ENCODE data around the gene NUDT21.

The NUDT21 gene

DNA sequence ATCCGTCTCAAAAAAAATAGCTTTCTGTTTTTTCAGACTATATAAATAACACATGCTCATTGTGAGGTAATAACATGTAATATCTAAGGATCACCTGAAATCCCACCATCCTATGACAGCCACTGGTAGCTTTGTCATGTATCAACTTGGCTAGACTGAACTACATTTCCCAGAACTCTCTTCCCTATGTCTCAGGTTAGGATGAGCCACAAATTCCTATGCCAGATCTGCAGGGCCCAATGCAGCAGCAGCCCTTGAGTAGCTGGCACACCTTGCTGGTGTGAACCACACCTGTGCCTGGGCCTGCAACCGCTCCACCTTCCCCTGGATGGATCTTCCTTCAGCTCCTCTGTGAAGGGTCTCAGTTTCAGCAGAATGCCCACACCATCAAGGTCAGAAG, 28.3 kb upstream of the NUDT21 start:
- H3K4me3 ChIP-seq (ENCODE audit: low read length): no peak overlapping the region
- no peaks in the 10 kb centered on the region; the same call in 1 of the 2 replicates for H3K36me3 ChIP-seq (ENCODE audit: control insufficient read depth, insufficient read depth, low read length)
- no peaks in the 10 kb centered on the region for H3K27me3 ChIP-seq (ENCODE audit: control insufficient read depth, insufficient read depth, low read length)

DNA sequence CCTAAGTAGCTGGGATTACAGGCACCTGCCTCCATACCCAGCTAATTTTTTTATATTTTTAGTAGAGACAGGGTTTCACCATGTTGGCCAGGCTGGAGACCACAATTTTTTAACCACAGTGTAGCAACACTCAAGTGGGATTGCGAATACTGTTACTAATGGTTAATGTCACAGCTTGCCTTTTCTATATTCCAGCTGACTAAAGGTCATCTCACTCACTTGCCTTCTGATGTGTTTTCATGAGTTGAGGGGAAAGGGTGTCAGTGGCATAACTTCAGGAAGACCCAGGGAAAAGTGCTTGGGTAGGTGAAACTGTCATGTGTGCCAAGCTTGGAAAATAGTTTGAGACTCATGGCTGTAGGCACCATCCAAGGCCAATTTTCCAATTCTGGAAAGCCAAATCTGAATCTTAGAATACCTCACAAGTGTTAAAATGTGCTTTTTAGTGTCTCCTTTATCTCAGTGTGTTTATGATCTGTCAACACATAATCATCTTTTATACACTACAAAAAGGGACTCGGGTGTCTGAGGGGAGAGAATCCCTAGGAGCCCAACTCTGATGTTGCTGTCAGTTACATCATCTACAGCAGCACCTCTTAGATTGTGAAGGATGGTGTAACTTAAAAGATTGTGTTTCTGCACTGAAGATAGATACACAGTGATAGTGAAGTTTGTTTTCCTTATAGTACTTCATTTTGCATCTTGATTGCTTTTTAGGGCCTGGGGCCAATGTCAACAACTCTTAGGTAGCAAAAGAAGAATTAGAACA, 27.3 kb upstream of the NUDT21 start:
- H3K27ac ChIP-seq (ENCODE audit: low read length): no peak overlapping the region
- H3K9me3 ChIP-seq (ENCODE audit: control insufficient read depth, insufficient read depth, low read length): no peaks in the 10 kb centered on the region
- no peaks in the 10 kb centered on the region; the same call in 1 of the 2 replicates for H3K36me3 ChIP-seq (ENCODE audit: control insufficient read depth, insufficient read depth, low read length)
- no peak for DNase-seq (ENCODE audit: low read depth, low spot score)
- H3K27me3 ChIP-seq (ENCODE audit: control insufficient read depth, insufficient read depth, low read length): no peaks in the 10 kb centered on the region
- WGBS (ENCODE audit: insufficient coverage, insufficient read length): no CpG with 5 or more reads among the region's 2 CpGs
- H3K4me3 ChIP-seq (ENCODE audit: low read length): no peak overlapping the region
- H3K4me1 ChIP-seq (ENCODE audit: control insufficient read depth, insufficient read depth, low read length): no peaks in the 10 kb centered on the region

More for the DNA sequence above, 28.3 kb upstream of the NUDT21 start:
- no peaks in the 10 kb centered on the region for H3K9me3 ChIP-seq (ENCODE audit: control insufficient read depth, insufficient read depth, low read length)
- H3K27ac ChIP-seq (ENCODE audit: low read length): no peak overlapping the region
- no peaks in the 10 kb centered on the region for H3K4me1 ChIP-seq (ENCODE audit: control insufficient read depth, insufficient read depth, low read length)
- no peak for DNase-seq (ENCODE audit: low read depth, low spot score)
- WGBS (ENCODE audit: insufficient coverage, insufficient read length): no CpG with 5 or more reads among the region's 2 CpGs

DNA sequence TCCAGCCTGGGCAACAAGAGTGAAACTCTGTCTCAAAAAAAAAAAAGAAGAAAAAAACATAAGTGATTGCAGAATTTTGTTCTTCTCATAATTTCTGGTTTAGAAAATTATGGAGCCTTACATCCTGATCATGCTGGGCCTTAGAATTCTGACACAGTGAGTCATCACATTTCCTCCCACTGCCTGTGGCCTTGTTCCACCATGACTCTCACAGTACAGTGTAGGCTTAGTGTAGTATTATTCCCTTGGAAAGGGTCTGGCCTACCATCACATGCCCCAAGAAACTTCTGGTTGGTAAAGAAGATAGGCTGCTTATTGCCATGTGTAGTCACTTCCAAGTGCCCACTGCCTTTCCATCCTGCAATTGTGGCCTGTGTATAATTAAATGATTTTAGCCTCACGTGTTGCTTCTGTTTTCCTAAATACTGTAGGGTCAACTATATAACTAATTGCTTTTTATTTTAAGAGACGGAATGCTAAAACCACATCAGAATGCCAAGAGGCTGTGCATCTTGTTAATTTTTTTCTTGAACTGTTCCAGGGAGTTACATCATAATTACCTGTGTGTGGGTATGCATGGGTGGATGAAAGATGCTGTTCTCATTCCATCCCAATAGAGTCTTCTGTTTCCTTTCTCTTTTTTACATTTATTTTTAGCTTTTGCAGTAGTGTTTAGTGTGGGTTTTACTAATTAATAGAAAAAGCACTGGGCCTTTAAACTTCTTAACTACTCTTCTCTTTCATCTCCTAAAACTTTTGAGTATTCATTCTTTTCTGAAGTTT, 26.2 kb upstream of the NUDT21 start:
- no peaks in the 10 kb centered on the region for H3K27me3 ChIP-seq (ENCODE audit: control insufficient read depth, insufficient read depth, low read length)
- H3K4me3 ChIP-seq (ENCODE audit: low read length): no peak overlapping the region
- no peak for DNase-seq (ENCODE audit: low read depth, low spot score)
- H3K27ac ChIP-seq (ENCODE audit: low read length): no peak overlapping the region
- H3K36me3 ChIP-seq (ENCODE audit: control insufficient read depth, insufficient read depth, low read length): peaks cover under 1% of the 10 kb centered on the region; the same call in 1 of the 2 replicates
- no peaks in the 10 kb centered on the region for H3K4me1 ChIP-seq (ENCODE audit: control insufficient read depth, insufficient read depth, low read length)
- no peaks in the 10 kb centered on the region for H3K9me3 ChIP-seq (ENCODE audit: control insufficient read depth, insufficient read depth, low read length)
- WGBS (ENCODE audit: insufficient coverage, insufficient read length): no CpG with 5 or more reads among the region's 2 CpGs

DNA sequence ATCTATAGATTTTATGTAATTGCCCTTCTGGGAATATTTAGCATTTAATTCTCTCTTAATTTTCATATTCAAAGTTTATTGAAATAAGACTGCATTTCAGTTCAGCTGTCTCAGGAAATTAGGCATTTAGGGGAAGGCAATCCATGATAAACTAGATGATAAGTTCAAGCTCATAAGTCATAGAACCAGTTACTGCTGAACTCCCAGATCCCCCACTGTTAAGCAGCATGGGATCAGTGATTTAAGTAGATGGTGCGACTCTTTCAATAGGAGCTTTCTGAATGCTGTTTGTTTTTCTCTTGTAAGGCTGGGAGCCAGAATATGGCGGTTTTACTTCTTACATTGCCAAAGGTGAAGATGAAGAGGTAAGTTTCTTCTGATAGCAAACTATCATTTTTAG, 24.1 kb upstream of the NUDT21 start:
- no CpG with 5 or more reads among the region's 2 CpGs for WGBS (ENCODE audit: insufficient coverage, insufficient read length)
- Histone ChIP-seq H3K4me3 (ENCODE audit: low read length) (no peak overlapping the region), H3K4me1 (ENCODE audit: control insufficient read depth, insufficient read depth, low read length) (no peaks in the 10 kb centered on the region), H3K27ac (ENCODE audit: low read length) (no peak overlapping the region), H3K27me3 (ENCODE audit: control insufficient read depth, insufficient read depth, low read length) (no peaks in the 10 kb centered on the region), H3K36me3 (ENCODE audit: control insufficient read depth, insufficient read depth, low read length) (peaks cover 12% of the 10 kb centered on the region; the same call in 1 of the 2 replicates), H3K9me3 (ENCODE audit: control insufficient read depth, insufficient read depth, low read length) (no peaks in the 10 kb centered on the region)
- DNase-seq (ENCODE audit: low read depth, low spot score): no peak

DNA sequence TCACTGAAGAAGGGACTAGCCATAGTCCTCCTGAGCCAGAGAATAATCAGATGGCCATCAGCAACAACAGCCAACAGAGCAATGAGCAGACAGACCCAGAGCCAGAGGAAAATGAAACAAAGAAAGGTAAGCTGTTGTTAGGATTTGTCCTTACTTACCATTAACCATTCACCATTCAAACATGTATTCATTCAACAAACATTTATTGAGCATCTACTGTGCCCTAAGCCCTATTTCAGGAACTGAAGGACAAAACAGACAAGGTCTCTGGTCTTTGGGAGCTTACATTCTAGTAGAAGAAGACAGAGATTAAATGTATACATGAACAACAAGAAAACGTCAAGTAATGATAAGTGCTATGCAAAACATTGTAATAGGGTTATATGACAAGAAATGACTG, 19.5 kb upstream of the NUDT21 start:
- no CpG with 5 or more reads among the region's 1 CpG for WGBS (ENCODE audit: insufficient coverage, insufficient read length)
- Histone ChIP-seq H3K9me3 (ENCODE audit: control insufficient read depth, insufficient read depth, low read length) (no peaks in the 10 kb centered on the region), H3K27me3 (ENCODE audit: control insufficient read depth, insufficient read depth, low read length) (no peaks in the 10 kb centered on the region)

DNA sequence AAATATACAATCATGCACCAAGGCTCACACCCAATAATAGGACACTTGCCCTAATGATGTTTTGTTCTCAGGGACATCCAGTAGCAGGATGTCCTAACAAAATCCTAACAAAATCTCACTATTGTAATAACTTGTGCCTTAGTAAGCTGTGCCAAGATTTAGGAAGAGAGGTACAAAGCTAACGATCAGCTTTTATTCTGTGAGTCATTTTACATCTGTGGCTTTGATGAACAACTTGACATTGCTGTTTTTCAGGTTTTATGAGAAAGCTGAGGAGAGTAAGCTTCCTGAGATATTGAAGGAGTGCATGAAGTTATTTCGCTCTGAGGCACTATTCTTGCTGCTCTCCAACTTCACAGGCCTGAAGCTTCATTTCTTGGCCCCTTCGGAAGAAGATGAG, 19.1 kb upstream of the NUDT21 start:
- H3K36me3 ChIP-seq (ENCODE audit: control insufficient read depth, insufficient read depth, low read length): peaks cover 29% of the 10 kb centered on the region; the same call in 1 of the 2 replicates
- no peak overlapping the region for H3K4me3 ChIP-seq (ENCODE audit: low read length)
- H3K4me1 ChIP-seq (ENCODE audit: control insufficient read depth, insufficient read depth, low read length): no peaks in the 10 kb centered on the region
- H3K27ac ChIP-seq (ENCODE audit: low read length): no peak overlapping the region
- H3K9me3 ChIP-seq (ENCODE audit: control insufficient read depth, insufficient read depth, low read length): no peaks in the 10 kb centered on the region
- WGBS (ENCODE audit: insufficient coverage, insufficient read length): no CpG with 5 or more reads among the region's 3 CpGs
- no peak for DNase-seq (ENCODE audit: low read depth, low spot score)
- no peaks in the 10 kb centered on the region for H3K27me3 ChIP-seq (ENCODE audit: control insufficient read depth, insufficient read depth, low read length)

More for the DNA sequence above, 19.5 kb upstream of the NUDT21 start:
- no peak for DNase-seq (ENCODE audit: low read depth, low spot score)
- Histone ChIP-seq H3K36me3 (ENCODE audit: control insufficient read depth, insufficient read depth, low read length) (peaks cover 29% of the 10 kb centered on the region; the same call in 1 of the 2 replicates), H3K4me1 (ENCODE audit: control insufficient read depth, insufficient read depth, low read length) (no peaks in the 10 kb centered on the region), H3K4me3 (ENCODE audit: low read length) (no peak overlapping the region), H3K27ac (ENCODE audit: low read length) (no peak overlapping the region)

DNA sequence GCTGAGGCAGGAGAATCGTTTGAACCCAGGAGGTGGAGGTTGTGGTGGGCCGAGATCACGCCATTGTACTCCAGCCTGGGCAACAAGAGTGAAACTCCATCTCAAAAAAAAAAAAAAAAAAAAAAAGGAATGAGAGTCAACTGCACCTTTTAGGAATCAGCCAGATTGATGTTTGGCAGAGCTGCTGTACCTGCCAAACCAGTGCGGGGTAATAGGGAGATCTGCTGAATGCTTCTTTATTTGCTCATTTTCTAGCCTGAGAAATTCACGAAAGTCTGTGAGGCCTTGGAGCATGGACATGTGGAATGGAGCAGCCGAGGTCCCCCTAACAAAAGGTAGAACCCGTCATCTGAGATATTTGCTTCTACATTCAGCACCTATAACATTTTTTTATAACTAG, 18.6 kb upstream of the NUDT21 start:
- Histone ChIP-seq H3K4me1 (ENCODE audit: control insufficient read depth, insufficient read depth, low read length) (no peaks in the 10 kb centered on the region), H3K4me3 (ENCODE audit: low read length) (no peak overlapping the region), H3K9me3 (ENCODE audit: control insufficient read depth, insufficient read depth, low read length) (no peaks in the 10 kb centered on the region), H3K27me3 (ENCODE audit: control insufficient read depth, insufficient read depth, low read length) (no peaks in the 10 kb centered on the region), H3K27ac (ENCODE audit: low read length) (no peak overlapping the region), H3K36me3 (ENCODE audit: control insufficient read depth, insufficient read depth, low read length) (peaks cover 29% of the 10 kb centered on the region; the same call in 1 of the 2 replicates)
- WGBS (ENCODE audit: insufficient coverage, insufficient read length): no CpG with 5 or more reads among the region's 7 CpGs
- no peak for DNase-seq (ENCODE audit: low read depth, low spot score)

DNA sequence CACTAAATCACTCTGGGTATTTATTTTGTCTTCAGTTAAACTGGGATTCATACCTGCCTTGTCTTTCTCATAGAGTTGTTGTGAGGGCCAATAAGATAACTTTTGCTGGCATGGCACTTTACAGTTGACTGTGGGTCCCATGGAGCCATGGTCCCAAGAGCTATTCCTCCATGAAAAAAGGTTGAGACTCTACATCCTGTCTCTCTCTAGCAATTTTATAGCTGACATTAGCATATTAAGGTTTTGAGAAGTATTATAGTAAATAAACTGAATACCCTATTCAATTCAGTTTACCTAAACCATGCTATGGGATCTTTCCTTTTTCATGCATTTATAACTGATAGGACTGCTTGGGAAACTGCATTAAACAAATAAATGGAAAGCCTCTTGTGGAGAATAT, 17.7 kb upstream of the NUDT21 start:
- no peak overlapping the region for H3K27ac ChIP-seq (ENCODE audit: low read length)
- no peaks in the 10 kb centered on the region for H3K27me3 ChIP-seq (ENCODE audit: control insufficient read depth, insufficient read depth, low read length)
- H3K4me1 ChIP-seq (ENCODE audit: control insufficient read depth, insufficient read depth, low read length): no peaks in the 10 kb centered on the region
- H3K36me3 ChIP-seq (ENCODE audit: control insufficient read depth, insufficient read depth, low read length): peaks cover 29% of the 10 kb centered on the region; the same call in 1 of the 2 replicates
- no peaks in the 10 kb centered on the region for H3K9me3 ChIP-seq (ENCODE audit: control insufficient read depth, insufficient read depth, low read length)
- no peak overlapping the region for H3K4me3 ChIP-seq (ENCODE audit: low read length)
- DNase-seq (ENCODE audit: low read depth, low spot score): no peak

DNA sequence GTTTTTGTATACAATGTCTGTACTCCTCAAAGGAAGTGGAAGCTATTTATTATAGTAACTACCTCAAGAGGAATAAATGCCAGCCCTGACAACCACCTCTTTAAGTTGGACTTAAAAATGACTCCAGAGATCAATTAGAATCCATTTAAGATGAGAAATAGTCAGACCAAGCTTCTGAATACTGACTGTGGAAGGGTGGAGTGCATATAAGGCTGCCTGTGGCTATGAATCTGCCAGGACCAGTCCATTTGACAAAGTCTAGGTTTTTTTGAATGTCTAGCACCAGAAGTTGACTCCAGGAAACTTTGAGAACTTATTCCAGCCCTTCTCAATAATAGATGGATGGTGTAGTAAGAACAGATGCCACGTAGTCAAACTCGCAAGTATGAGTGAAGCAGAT, 15.2 kb upstream of the NUDT21 start:
- no CpG with 5 or more reads among the region's 2 CpGs for WGBS (ENCODE audit: insufficient coverage, insufficient read length)
- Histone ChIP-seq H3K9me3 (ENCODE audit: control insufficient read depth, insufficient read depth, low read length) (no peaks in the 10 kb centered on the region), H3K36me3 (ENCODE audit: control insufficient read depth, insufficient read depth, low read length) (peaks cover 23% of the 10 kb centered on the region; the same call in 1 of the 2 replicates), H3K27me3 (ENCODE audit: control insufficient read depth, insufficient read depth, low read length) (no peaks in the 10 kb centered on the region), H3K4me3 (ENCODE audit: low read length) (no peak overlapping the region), H3K4me1 (ENCODE audit: control insufficient read depth, insufficient read depth, low read length) (no peaks in the 10 kb centered on the region), H3K27ac (ENCODE audit: low read length) (no peak overlapping the region)
- DNase-seq (ENCODE audit: low read depth, low spot score): no peak

DNA sequence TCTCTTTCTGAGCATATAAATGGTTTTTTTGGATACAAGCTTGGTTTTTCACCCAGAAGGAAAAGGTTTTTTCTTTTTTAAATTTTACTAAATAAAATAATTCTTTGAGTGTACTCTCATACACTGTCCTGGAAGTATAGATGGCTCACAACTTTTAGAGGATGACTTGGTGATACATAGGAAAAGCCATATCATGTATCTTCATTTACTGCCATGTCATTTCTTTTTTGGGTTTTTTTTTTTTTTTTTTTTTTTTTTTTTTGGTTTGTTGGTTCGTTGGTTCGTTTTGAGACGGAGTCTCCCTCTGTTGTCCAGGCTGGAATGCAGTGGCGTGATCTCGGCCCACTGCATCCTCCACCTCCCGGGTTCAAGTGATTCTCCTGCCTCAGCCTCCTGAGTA, 12.0 kb upstream of the NUDT21 start:
- no peaks in the 10 kb centered on the region for H3K9me3 ChIP-seq (ENCODE audit: control insufficient read depth, insufficient read depth, low read length)
- peaks cover 10% of the 10 kb centered on the region; the same call in 1 of the 2 replicates for H3K36me3 ChIP-seq (ENCODE audit: control insufficient read depth, insufficient read depth, low read length)
- H3K27ac ChIP-seq (ENCODE audit: low read length): no peak overlapping the region
- no CpG with 5 or more reads among the region's 6 CpGs for WGBS (ENCODE audit: insufficient coverage, insufficient read length)
- DNase-seq (ENCODE audit: low read depth, low spot score): no peak
- H3K4me1 ChIP-seq (ENCODE audit: control insufficient read depth, insufficient read depth, low read length): no peaks in the 10 kb centered on the region
- H3K4me3 ChIP-seq (ENCODE audit: low read length): no peak overlapping the region
- no peaks in the 10 kb centered on the region for H3K27me3 ChIP-seq (ENCODE audit: control insufficient read depth, insufficient read depth, low read length)
